Body of pancreas (tissue), 4 donors: ENCODE data around the gene ULK2. TPM values are rescaled to one million over a fixed set of nuclear protein-coding genes. Genes with fewer than 3 reads are reported as not detected.

Experiments
- ATAC-seq: fragments of 150-250 bp; one replicate; pipeline ENCODE4 v1.9.1; 2016
- DNase-seq, 4 donors: peaks; one replicate each; pipeline ENCODE4 v3.0.0-alpha.2; 2019
- H3K27ac ChIP-seq, 4 donors: fragments of 200-600 bp; sonication (generic); 1 replicate in 3 of 4; 2 replicates in 1 of 4; pipeline versions ENCODE4 v1.5.1 to v1.6.1; 2016 to 2019; ENCODE audit warnings: mild to moderate bottlenecking in 1 of 4, mixed read lengths in 1 of 4, moderate library complexity in 1 of 4
- H3K27me3 ChIP-seq, 2 donors: fragments of 200-600 bp; sonication (generic); one replicate each; pipeline ENCODE4 v1.6.0; 2016; ENCODE audit warnings: mild to moderate bottlenecking in 1 of 2
- H3K36me3 ChIP-seq, 2 donors: fragments of 200-600 bp; sonication (generic); replicated peaks in 1 of 2; 2 replicates each; pipeline ENCODE4 v1.5.1; 2016; ENCODE audit warnings: low read depth in 2 of 2; ENCODE audit not compliant: insufficient read depth in 1 of 2
- H3K4me1 ChIP-seq: fragments of 200-600 bp; sonication (generic); one replicate; pipeline ENCODE4 v1.6.0; 2016
- H3K4me3 ChIP-seq, 2 donors: fragments of 200-600 bp; sonication (generic); 1 replicate in 1 of 2; 2 replicates in 1 of 2; pipeline ENCODE4 v1.5.1; 2016 to 2019
- H3K9me3 ChIP-seq, 3 donors: fragments of 200-600 bp; sonication (generic); 1 replicate in 2 of 3; 2 replicates in 1 of 3; pipeline ENCODE4 v1.5.1; 2016
- CTCF ChIP-seq, 7 experiments: fragments of 450-650 bp in 4 of 7; fragments of 200-600 bp in 3 of 7; sonication (generic) in 3 of 7; IDR thresholded peaks; one replicate each; pipeline ENCODE4 v1.5.1; 2016 to 2019; ENCODE audit warnings: antibody characterized with exemption in 7 of 7
- POLR2A ChIP-seq, 3 donors: fragments of 450-650 bp; IDR thresholded peaks; one replicate each; pipeline ENCODE4 v1.6.1; 2016; ENCODE audit warnings: antibody characterized with exemption in 3 of 3, mild to moderate bottlenecking in 2 of 3
- WGBS, 2 donors: methylation state at CpG; one replicate each; pipeline ENCODE4 v1.1.5; 2017; 5-methylcytosine and 5-hydroxymethylcytosine counted together
- intact Hi-C: fragments of 100-400 bp; cut with DNase I; formaldehyde crosslinking; loops from one replicate; pipeline ENCODE4 v1.15.1; 2023
- total RNA-seq, 2 donors: library from RNA; depleted of rRNA; stranded (reverse); fragments of >200 nt; gene quantifications; one replicate each; pipeline ENCODE4 v1.1.0, GENCODE V29; 2016

The ULK2 gene
- total RNA-seq, 2 donors from 2014 or later = 10.1 to 28.3 TPM

GRCh38 chr17:19857640-19858039, 10.1 kb downstream of the ULK2 start:
- intact Hi-C loops = no loop called here
- Histone ChIP-seq H3K27ac (no peak overlapping the region), H3K9me3 (no peaks in the 10 kb centered on the region), H3K4me3 (no peak overlapping the region), H3K36me3 (no peaks in the 10 kb centered on the region), H3K4me1 (no peaks in the 10 kb centered on the region), H3K27me3 (no peaks in the 10 kb centered on the region)
- ATAC-seq (no peak), DNase-seq (no peak)
- TF ChIP-seq POLR2A (IDR thresholded peaks at IDR 0.05) = no peak
- no peak for TF ChIP-seq CTCF (IDR thresholded peaks at IDR 0.05)
- WGBS, 2 donors = 49 to 52% methylated on average over 2 of the region's 2 CpGs

GRCh38 chr17:19833914-19834313, 33.8 kb downstream of the ULK2 start:
- ATAC-seq = no peak
- TF ChIP-seq POLR2A (IDR thresholded peaks at IDR 0.05) (no peak), CTCF (IDR thresholded peaks at IDR 0.05) (no peak)
- Histone ChIP-seq H3K9me3 (no peaks in the 10 kb centered on the region), H3K27me3 (no peaks in the 10 kb centered on the region), H3K27ac (no peak overlapping the region), H3K36me3 (peaks cover 0 to under 1% of the 10 kb centered on the region in 2 donors), H3K4me3 (no peak overlapping the region), H3K4me1 (no peaks in the 10 kb centered on the region)
- no peak for DNase-seq
- intact Hi-C loops = no loop called here

- no peak overlapping the region for H3K4me3 ChIP-seq
- no peaks in the 10 kb centered on the region for H3K9me3 ChIP-seq
- no peaks in the 10 kb centered on the region for H3K4me1 ChIP-seq
- no peaks in the 10 kb centered on the region for H3K36me3 ChIP-seq
- ATAC-seq (no peak), DNase-seq (no peak)
- no peak overlapping the region for H3K27ac ChIP-seq
- 98 to 100% methylated on average over 2 of the region's 2 CpGs for WGBS, 2 donors
- no peaks in the 10 kb centered on the region for H3K27me3 ChIP-seq
- TF ChIP-seq CTCF (IDR thresholded peaks at IDR 0.05) (no peak), POLR2A (IDR thresholded peaks at IDR 0.05) (no peak)
- intact Hi-C loops = no loop called here
Measured at GRCh38 chr17:19830061-19830460, 37.7 kb downstream of the ULK2 start.

GRCh38 chr17:19812407-19812806, 55.3 kb downstream of the ULK2 start:
- Histone ChIP-seq H3K4me3 (no peak overlapping the region), H3K27ac (no peak overlapping the region), H3K27me3 (no peaks in the 10 kb centered on the region), H3K9me3 (no peaks in the 10 kb centered on the region), H3K4me1 (no peaks in the 10 kb centered on the region), H3K36me3 (peaks cover 0 to 7% of the 10 kb centered on the region in 2 donors)
- 86 to 100% methylated on average over 3 of the region's 3 CpGs for WGBS, 2 donors
- TF ChIP-seq POLR2A (IDR thresholded peaks at IDR 0.05) (no peak), CTCF (IDR thresholded peaks at IDR 0.05) (no peak)
- intact Hi-C loops = no loop called here
- no peak for ATAC-seq
- no peak for DNase-seq

- WGBS, 2 donors = 75 to 76% methylated on average over 2 of the region's 2 CpGs
- intact Hi-C loops = no loop called here
- Histone ChIP-seq H3K27ac (no peak overlapping the region), H3K4me1 (no peaks in the 10 kb centered on the region), H3K36me3 (peaks cover 0 to 9% of the 10 kb centered on the region in 2 donors), H3K9me3 (no peaks in the 10 kb centered on the region), H3K27me3 (no peaks in the 10 kb centered on the region), H3K4me3 (no peak overlapping the region)
- ATAC-seq = no peak
- TF ChIP-seq POLR2A (IDR thresholded peaks at IDR 0.05) (no peak), CTCF (IDR thresholded peaks at IDR 0.05) (no peak)
- DNase-seq = no peak
Measured at GRCh38 chr17:19805006-19805405, 62.7 kb downstream of the ULK2 start.
